D721Med (cell line): ENCODE data around the gene CDK5RAP2.

Experiments
- DNase-seq: peaks from one replicate; pipeline ENCODE4 v3.0.0; 2011; ENCODE audit warnings: low spot score; ENCODE audit not compliant: insufficient read length
- FAIRE-seq: peaks from 2 replicates; lab custom pipeline; 2011; peaks lifted over from hg19 to GRCh38; lab: Jason Lieb, UNC
- TF ChIP-seq, protein P1 (sequence below): IDR thresholded peaks from 2 replicates; pipeline ENCODE4 v1.5.1; 2012; ENCODE audit warnings: mild to moderate bottlenecking, control low read depth; ENCODE audit not compliant: insufficient read depth; ENCODE audit errors: missing control alignments

CDK5RAP2 gene

DNA sequence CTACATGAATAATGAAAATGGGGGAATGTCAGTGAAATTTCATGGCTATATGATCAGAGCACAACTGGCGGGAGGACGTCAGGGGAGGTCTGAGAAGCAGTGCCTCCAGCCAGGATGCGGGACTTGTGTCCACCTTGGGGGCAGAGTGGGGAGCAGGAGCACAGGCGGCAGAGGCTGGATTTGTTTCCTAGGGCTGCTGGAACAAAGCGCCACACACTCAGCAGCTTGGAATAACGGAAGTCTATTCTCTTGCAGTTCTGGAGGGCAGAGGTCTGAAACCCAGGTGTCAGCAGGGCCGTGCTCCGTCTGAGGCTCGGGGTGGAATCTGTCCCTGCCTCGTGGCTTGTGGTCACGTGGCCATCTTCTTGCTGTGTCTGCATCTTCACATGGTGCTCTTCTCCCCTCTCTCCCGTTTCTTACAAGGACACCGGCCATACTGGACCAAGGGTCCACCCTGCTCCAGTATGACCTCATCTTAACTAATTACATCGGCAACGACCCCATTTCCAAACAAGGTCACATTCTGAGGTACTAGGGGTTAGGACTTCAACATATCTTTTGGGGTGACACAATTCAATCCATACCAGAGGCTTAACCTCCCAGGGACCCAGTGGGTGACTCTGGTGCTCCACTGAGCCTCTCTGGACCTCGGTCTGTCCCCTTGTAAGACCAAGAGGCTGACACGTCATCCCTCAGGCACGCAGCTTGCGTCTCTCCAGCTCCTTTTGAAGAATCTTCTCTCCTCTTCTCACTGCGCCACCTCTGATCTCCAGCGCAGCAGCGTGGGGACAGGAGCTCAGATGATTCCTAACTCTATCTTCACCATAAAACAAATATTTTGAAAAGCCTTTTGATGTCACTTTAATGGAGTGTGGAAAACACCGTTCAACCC, 202.5 kb downstream of the CDK5RAP2 start:
- TF ChIP-seq, protein P1, sequence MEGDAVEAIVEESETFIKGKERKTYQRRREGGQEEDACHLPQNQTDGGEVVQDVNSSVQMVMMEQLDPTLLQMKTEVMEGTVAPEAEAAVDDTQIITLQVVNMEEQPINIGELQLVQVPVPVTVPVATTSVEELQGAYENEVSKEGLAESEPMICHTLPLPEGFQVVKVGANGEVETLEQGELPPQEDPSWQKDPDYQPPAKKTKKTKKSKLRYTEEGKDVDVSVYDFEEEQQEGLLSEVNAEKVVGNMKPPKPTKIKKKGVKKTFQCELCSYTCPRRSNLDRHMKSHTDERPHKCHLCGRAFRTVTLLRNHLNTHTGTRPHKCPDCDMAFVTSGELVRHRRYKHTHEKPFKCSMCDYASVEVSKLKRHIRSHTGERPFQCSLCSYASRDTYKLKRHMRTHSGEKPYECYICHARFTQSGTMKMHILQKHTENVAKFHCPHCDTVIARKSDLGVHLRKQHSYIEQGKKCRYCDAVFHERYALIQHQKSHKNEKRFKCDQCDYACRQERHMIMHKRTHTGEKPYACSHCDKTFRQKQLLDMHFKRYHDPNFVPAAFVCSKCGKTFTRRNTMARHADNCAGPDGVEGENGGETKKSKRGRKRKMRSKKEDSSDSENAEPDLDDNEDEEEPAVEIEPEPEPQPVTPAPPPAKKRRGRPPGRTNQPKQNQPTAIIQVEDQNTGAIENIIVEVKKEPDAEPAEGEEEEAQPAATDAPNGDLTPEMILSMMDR, result no peak
- no peak for DNase-seq
- no peak for FAIRE-seq

GRCh38 chr9:120376101-120376500, 203.9 kb downstream of the CDK5RAP2 start:
- no peak for DNase-seq
- no peak for FAIRE-seq
- TF ChIP-seq, protein P1, result no peak

- FAIRE-seq (no peak), DNase-seq (no peak)
- TF ChIP-seq, protein P1, result no peak
Measured at GRCh38 chr9:120375316-120375715, 204.7 kb downstream of the CDK5RAP2 start.

DNA sequence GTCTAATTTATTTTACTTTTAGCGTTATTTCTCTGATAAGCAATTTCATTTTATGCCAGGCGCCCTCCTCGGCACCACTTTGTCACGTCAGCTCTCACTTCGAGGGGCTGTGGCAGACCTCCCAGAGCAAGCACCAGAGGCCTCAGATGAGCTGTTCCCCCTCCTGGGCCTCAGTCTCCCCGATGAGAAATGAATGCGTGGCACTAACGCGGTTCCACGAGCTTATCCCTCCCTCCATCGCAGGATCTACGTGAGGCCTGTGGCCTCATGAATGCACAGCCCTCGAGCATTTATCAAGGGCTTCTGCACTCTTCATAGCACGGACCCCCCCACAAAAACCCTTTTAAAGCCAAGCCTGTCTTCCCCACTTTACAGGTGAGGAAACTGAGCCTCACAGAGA, 205.2 kb downstream of the CDK5RAP2 start:
- TF ChIP-seq, protein P1, result no peak
- FAIRE-seq, result no peak
- no peak for DNase-seq

DNA sequence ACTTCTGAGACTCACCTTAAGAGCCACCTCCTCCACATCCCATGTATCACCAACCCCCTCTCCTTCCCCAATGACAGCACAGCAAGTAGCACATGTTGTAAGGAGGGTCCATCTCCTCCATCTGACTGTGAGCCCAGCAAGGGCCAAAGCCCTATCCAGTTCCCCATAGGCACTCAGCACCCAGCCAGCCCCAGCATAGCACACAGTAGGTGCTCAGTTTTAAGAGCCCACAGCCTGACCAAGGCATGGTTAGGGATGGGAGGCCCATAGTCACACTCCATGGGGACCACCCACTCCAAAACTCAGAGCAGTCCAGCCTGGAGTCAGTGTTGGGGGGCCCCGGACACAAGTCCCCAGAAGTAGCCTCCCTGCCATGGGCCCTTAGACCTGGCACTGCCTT, 205.7 kb downstream of the CDK5RAP2 start:
- TF ChIP-seq, protein P1, result no peak
- no peak for DNase-seq
- no peak for FAIRE-seq

DNA sequence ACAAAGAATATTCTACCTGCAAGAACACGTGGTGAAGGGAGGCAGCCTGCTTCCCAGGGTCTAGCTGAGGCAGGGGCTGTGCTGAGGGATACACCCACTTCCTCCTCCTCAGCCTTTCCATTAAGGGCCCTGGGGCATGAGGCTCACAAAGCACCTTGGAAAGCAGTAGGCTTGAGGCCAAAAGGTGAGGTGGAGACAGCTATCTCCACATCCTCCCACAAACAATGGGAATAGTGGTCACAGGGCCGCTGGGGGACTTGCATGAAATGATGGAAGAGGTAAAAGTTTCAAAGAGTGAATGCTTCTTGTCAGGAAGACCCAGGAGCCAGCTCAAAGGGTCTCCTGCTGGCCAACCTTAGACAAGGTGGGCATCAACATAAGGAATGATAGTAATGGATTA, 207.9 kb downstream of the CDK5RAP2 start:
- TF ChIP-seq, protein P1, result no peak
- FAIRE-seq (no peak), DNase-seq (no peak)

DNA sequence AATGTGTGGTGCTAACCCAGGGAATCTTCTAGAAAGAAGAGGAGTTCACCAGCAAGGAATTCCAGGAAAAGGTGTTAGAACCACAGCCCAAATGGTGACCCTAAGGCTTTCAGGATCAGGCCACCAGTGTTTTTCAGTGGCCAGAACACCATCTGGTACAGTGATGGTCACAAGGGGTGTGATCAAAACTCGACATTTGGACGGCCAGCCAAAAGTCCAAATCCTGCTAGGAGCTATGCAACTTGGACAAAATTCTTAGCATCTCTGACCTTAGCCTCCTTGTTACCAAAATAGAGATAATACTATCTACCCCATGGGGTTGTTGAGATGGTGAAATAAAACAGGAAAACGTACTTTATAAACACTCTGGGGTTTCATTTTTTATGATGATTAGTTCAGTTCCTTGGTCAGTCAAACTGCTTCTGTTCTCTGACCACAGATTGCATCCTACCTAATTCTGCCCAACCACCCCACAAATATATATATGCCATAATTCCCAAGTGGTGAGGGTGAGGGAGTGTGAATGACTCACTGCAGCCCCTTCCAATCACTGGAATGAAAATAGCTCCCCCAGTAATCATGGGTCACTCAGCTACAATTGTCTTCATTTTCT, 210.3 kb downstream of the CDK5RAP2 start:
- TF ChIP-seq, protein P1, result no peak
- FAIRE-seq, result no peak
- DNase-seq, result no peak
